Fibroblast of skin of right biceps (primary cell): ENCODE data around the gene MBD3L5.
A peak's percentile ranks its signal among the peaks of the same experiment; 100 is the strongest.
"Not testable (repeated sequence)": the region's sequence is repeated elsewhere in the genome, so short reads cannot be mapped to it uniquely, and the experiment has no call there.

ENCODE experiments used
- DNase-seq: peaks from one replicate; pipeline ENCODE4 v3.0.0-alpha.2; 2013

MBD3L5 gene

GRCh38 chr19:7054635-7055368, 24.4 kb downstream of the MBD3L5 start:
- DNase-seq: not testable (repeated sequence)

DNA sequence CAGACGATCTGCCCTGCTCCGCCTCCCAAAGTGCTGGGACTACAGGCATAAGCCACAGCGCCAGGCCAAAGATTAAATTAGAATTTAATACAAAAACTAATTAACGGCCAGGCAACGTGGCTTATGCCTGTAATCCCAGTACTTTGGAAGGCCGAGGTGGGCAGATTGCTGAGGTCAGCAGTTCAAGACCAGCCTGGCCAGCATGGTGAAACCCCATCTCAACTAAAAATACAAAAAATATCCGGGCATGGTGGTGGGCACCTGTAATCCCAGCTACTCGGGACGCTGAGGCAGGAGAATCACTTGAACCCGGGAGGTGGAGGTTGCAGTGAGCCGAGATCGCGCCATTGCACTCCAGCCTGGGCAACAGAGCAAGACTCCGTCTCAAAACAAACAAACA, 25.3 kb downstream of the MBD3L5 start:
- not testable (repeated sequence) for DNase-seq

- not testable (repeated sequence) for DNase-seq
These were observed 26.0 kb downstream of the MBD3L5 start for GRCh38 chr19:7056371-7056770.

DNA sequence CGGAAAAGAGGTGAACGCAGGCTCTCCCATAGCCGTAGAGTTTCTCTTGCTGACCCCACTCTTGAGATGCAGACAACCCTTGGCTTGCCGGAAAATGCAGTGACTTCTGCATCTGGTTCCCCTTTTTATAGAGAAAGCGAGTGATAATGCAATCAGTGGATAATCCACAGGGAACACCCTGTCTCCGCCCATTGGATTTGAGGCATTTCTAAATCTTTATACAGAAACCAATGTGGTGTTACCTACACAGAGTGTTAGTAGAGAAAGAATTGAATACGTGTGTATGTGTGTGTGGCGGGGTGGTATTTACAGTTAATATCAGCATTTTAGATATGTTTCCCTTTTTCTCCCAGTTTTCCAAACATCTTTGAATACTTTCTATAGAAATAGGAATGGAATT, 28.2 kb downstream of the MBD3L5 start, which contains the start of gene MBD3L3:
MBD3L3 (minus strand) TSS at position 101 of the 400 bp plus-strand sequence; CDS start at position 30, 71 bp downstream.
- DNase-seq: not testable (repeated sequence)

GRCh38 chr19:7059977-7060376, 29.6 kb downstream of the MBD3L5 start:
- not testable (repeated sequence) for DNase-seq

- no peak for DNase-seq
These were observed 33.0 kb downstream of the MBD3L5 start for GRCh38 chr19:7063339-7063738.

DNA sequence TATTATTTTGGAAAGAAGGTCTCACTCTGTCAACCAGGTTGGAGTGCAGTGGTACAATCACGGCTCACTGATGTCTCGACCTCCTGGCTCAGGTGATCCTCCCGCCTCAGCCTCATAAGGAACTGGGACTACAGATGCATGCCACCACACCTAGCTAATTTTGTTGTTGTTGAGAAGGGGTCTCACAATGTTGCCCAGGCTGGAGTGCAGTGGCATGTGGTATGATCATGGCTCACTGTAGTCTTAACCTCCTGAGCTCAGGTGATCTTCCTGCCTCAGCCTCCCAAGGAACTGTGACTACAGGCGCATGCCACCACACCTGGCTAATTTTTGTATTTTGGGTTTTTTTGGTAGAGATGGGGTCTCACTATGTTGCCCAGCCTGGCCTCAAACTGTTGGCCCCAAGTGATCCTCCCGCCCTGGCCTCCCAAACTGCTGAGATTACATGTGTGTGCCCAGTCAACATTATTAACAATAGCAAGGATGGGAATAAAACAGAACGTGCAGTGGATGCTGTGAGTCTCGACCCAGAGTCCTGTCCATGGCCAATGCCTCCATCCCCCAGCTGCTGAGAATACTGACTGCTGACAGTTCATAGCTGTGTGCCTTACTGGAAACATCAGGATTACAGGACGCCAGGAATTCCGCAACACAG, 33.5 kb downstream of the MBD3L5 start:
- no peak for DNase-seq

DNA sequence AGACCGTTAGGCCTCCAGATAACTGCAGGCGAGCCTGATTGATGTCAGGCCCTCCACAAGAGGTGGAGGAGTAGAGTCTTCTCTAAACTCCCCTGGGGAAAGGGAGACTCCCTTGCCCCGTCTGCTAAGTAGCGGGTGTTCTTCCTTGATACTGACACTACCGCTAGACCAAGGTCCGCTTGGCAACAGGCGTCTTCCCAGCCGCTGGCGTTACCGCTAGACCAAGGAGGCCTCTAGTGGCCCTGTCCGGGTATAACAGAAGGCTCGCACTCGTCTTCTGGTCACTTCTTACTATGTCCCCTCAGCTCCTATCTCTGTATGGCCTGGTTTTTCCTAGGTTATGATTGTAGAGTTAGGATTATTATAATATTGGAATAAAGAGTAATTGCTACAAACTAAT, 36.7 kb downstream of the MBD3L5 start:
- DNase-seq: peak; percentile 10

DNA sequence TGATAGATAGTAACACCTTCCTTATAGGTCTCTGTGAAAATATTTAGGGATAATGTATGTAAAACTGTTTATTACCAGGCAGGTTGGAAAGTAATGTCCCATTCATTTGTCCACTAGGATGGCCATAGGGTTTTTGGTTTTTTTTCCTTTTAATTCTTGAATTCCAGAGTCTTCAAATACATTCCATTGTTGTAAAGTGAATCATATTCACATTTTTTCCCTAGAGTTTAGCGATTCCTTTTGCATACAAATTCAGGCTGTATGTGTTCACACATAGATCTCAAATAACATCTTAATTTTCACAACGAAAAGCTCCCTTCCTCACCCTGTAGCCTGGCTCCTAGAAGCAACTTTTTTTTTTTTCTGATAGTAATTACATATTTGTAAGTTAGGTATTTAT, 37.3 kb downstream of the MBD3L5 start:
- DNase-seq: peak; percentile 33

DNA sequence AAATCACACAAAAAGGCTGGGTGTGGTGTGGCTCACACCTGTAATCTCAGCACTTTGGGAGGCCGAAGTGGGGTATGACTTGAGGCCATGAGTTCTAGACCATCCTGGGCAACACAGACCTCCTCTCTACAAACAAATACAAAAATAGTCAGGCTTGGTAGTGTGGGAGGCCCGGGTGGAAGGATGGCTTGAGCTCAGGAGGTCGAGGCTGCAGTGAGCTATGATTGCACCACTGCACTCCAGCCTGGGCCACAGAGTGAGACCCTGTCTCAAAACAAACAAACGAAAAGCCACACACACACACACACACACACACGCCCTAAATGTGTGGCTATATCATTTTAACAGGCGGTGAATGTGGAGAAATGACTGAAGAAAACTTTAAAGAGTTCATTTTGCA, 38.2 kb downstream of the MBD3L5 start:
- no peak for DNase-seq

DNA sequence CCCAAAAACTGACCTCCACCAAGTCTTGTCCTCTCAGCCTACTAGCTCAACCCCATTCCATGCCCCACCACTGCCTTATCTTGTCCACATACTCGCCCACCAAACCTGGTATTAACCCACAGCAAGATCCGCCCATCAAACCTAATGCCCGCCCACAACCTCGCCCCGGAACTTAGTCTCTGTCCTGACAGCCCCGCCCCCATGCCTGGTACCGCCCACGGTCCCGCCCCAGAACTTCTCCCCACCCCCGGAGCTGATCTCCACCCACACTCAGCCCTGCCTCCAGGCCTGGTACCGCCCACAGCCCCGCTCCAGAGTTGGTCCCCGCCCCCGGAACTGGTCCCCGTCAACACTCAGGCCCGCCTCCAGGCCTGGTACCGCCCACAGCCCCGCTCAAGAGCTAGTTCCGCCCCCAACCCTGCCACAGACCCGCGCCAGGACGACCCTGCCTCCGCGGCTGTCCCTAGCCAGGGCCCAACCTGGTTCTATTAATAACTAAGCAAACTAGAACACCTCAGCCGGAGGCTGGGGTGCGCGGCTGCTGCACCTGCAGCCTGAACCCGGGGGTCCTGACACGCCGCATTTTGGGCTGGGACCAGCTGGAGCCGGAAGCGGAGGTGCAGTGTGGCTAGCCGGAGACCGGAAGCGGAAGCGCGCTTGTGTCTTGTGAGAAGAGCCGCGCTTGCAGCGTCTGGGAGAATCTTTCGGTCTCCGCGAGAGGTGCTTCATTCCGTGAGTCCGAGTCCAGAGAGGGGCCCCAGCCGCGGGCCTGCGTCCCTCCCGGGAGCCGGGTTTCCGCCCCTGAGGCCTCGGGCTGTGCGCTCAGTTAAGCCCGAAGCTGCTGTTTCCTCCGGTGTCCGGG, 38.9 kb downstream of the MBD3L5 start, which contains the start of gene ZNF557:
ZNF557 (plus strand) TSS at position 662 of the 862 bp plus-strand sequence. CDS start 5,372 bp downstream, outside the sequence.
- peak; percentile 96 for DNase-seq

- no peak for DNase-seq
These were observed 39.5 kb downstream of the MBD3L5 start for GRCh38 chr19:7069904-7070226.

- DNase-seq: no peak
These were observed 42.2 kb downstream of the MBD3L5 start for GRCh38 chr19:7072541-7072940.

DNA sequence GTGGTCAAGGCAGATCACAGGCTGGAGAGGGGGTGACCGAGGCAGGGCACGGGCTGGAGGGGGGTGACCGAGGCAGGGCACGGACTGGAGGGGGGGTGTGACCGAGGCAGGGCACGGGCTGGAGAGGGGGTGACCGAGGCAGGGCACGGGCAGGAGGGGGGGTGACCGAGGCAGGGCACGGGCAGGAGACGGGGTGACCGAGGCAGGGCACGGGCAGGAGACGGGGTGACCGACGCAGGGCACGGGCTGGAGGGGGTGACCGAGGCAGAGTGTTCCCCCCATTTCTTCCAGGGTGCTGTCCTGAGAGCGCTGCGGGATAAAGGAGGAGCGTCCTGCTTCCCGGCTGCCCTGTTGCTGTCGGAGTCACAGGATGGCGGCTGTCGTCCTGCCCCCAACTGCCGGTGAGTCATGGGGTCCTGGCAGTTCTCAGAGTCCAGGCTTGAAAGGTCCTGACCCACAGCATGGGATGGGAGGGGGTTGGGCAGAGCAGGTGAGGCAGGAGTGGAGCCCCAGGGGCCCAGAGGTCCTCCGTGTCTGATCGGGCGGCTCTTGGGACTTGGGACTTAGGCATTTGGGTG, 44.4 kb downstream of the MBD3L5 start:
- no peak for DNase-seq

DNA sequence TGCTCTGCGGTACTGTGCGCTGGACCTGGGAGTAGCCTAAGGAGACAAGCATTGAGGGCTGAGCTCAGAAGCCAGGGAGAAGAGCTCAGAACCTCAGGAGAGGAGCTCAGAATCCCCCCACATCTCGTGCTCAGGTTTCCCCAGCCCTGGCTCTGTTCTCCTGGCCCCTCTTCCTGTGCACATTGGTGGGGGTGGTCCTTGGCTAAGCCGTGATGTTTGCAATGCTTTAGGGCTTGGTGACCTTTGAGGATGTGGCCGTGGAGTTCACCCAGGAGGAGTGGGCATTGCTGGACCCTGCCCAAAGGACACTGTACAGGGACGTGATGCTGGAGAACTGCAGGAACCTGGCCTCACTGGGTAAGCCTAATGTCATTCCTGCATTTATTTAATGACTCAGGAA, 45.8 kb downstream of the MBD3L5 start:
- DNase-seq: no peak

- no peak for DNase-seq
These were observed 47.6 kb downstream of the MBD3L5 start for GRCh38 chr19:7078008-7078407.
